H1 (cell line): ENCODE measurements around the gene C1orf21.

ENCODE experiments used
- BRCA1 ChIP-seq: IDR thresholded peaks from 2 replicates; pipeline ENCODE4 v1.6.1; 2012; ENCODE audit warnings: low read depth, low read length, improper control_type of control experiment
- CEBPB ChIP-seq: IDR thresholded peaks from 2 replicates; pipeline ENCODE4 v1.6.1; 2012; ENCODE audit warnings: low read depth, low read length
- CTCF ChIP-seq, 3 experiments: IDR thresholded peaks; 1 replicate in 2 of 3; 2 replicates in 1 of 3; pipeline versions ENCODE4 v1.5.1 to v1.6.1; 2011; ENCODE audit warnings: low read length in 3 of 3, mild to moderate bottlenecking in 3 of 3, inconsistent platforms in 2 of 3, low read depth in 1 of 3, moderate library complexity in 1 of 3; ENCODE audit not compliant: insufficient read depth in 1 of 3; ENCODE audit errors: control extremely low read depth in 1 of 3
- HDAC2 ChIP-seq, 2 experiments: fragments of 300-600 bp in 1 of 2; sonication (generic) in 1 of 2; IDR thresholded peaks; 2 replicates each; pipeline ENCODE4 v1.6.1; 2011 to 2012; ENCODE audit warnings: low read depth in 2 of 2, low read length in 2 of 2, mild to moderate bottlenecking in 2 of 2, moderate library complexity in 2 of 2, borderline replicate concordance in 1 of 2, inconsistent platforms in 1 of 2
- HDAC6 ChIP-seq: IDR thresholded peaks from one replicate; pipeline ENCODE4 v1.7.1; 2012; ENCODE audit warnings: low read depth, mild to moderate bottlenecking, inconsistent platforms, low read length, moderate library complexity
- POLR2A ChIP-seq, 2 experiments: IDR thresholded peaks; 1 replicate in 1 of 2; 2 replicates in 1 of 2; pipeline ENCODE4 v1.6.1; 2011; ENCODE audit warnings: low read depth in 2 of 2, low read length in 2 of 2, mild to moderate bottlenecking in 2 of 2; ENCODE audit errors: control extremely low read depth in 1 of 2
- SP1 ChIP-seq: IDR thresholded peaks from 2 replicates; pipeline ENCODE4 v1.6.1; 2011; ENCODE audit warnings: low read depth, low read length
- YY1 ChIP-seq: IDR thresholded peaks from 2 replicates; pipeline ENCODE4 v1.6.1; 2011; ENCODE audit warnings: low read depth, mild to moderate bottlenecking, low read length

GRCh38 chr1:184442260-184442659 lies 55.4 kb downstream of the C1orf21 start:
- no peak for TF ChIP-seq BRCA1
- no peak for TF ChIP-seq YY1
- no peak for TF ChIP-seq CEBPB
- no peak for TF ChIP-seq POLR2A (IDR thresholded peaks at IDR 0.05; ENCODE audit: control extremely low read depth in 1 of 2, low read depth in 2 of 2, low read length in 2 of 2)
- no peak for TF ChIP-seq HDAC2 (IDR thresholded peaks at IDR 0.05; ENCODE audit: borderline replicate concordance in 1 of 2, low read depth in 2 of 2, low read length in 2 of 2)
- no peak for TF ChIP-seq CTCF (IDR thresholded peaks at IDR 0.05; ENCODE audit: control extremely low read depth in 1 of 3, insufficient read depth in 1 of 3, low read depth in 1 of 3, low read length in 3 of 3)
- TF ChIP-seq HDAC6 = no peak
- TF ChIP-seq SP1 = no peak
